SK-N-SH (cell line): ENCODE results near the gene THAP8.

ENCODE experiments used
- EP300 ChIP-seq, 2 experiments: IDR thresholded peaks; 2 replicates each; pipeline versions ENCODE4 v1.4.0 to v1.6.1; 2012; ENCODE audit warnings: borderline replicate concordance in 1 of 2, low read depth in 1 of 2, low read length in 1 of 2
- EZH2phosphoT487 ChIP-seq: fragments of 200-600 bp; sonication (generic); IDR thresholded peaks from 2 replicates; pipeline ENCODE4 v1.6.1; 2017; ENCODE audit warnings: low read depth, mixed run types, mild to moderate bottlenecking, antibody characterized with exemption, moderate library complexity, borderline replicate concordance
- JUND ChIP-seq: IDR thresholded peaks from 2 replicates; pipeline ENCODE4 v1.4.0; 2012
- MAX ChIP-seq: IDR thresholded peaks from 2 replicates; pipeline ENCODE4 v1.4.0; 2012; ENCODE audit warnings: low read depth
- MEF2A ChIP-seq: IDR thresholded peaks from 2 replicates; pipeline ENCODE4 v1.4.0; 2012; ENCODE audit warnings: low read depth, borderline replicate concordance
- POLR2AphosphoS5 ChIP-seq: IDR thresholded peaks from 2 replicates; pipeline ENCODE4 v1.6.1; 2012; ENCODE audit warnings: low read depth, low read length
- RAD21 ChIP-seq: IDR thresholded peaks from 2 replicates; pipeline ENCODE4 v1.6.1; 2012; ENCODE audit warnings: mild to moderate bottlenecking, low read length
- RCOR1 ChIP-seq: fragments of 150-350 bp; IDR thresholded peaks from 2 replicates; pipeline ENCODE4 v1.6.1; 2017; ENCODE audit warnings: antibody characterized with exemption, low read length
- TF ChIP-seq, protein P1 (sequence below): fragments of 200-600 bp; sonication (generic); IDR thresholded peaks from 2 replicates; pipeline ENCODE4 v1.6.1; 2017; ENCODE audit warnings: antibody characterized with exemption, mild to moderate bottlenecking, moderate library complexity
- TF ChIP-seq, protein P2 (sequence below): fragments of 150-350 bp; IDR thresholded peaks from 2 replicates; pipeline ENCODE4 v1.6.1; 2016; ENCODE audit warnings: mild to moderate bottlenecking, low read depth, low read length

GRCh38 chr19:36043952-36044351 lies 10.1 kb downstream of the THAP8 start:
- TF ChIP-seq MAX = no peak
- TF ChIP-seq, protein P1, sequence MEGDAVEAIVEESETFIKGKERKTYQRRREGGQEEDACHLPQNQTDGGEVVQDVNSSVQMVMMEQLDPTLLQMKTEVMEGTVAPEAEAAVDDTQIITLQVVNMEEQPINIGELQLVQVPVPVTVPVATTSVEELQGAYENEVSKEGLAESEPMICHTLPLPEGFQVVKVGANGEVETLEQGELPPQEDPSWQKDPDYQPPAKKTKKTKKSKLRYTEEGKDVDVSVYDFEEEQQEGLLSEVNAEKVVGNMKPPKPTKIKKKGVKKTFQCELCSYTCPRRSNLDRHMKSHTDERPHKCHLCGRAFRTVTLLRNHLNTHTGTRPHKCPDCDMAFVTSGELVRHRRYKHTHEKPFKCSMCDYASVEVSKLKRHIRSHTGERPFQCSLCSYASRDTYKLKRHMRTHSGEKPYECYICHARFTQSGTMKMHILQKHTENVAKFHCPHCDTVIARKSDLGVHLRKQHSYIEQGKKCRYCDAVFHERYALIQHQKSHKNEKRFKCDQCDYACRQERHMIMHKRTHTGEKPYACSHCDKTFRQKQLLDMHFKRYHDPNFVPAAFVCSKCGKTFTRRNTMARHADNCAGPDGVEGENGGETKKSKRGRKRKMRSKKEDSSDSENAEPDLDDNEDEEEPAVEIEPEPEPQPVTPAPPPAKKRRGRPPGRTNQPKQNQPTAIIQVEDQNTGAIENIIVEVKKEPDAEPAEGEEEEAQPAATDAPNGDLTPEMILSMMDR = no peak
- TF ChIP-seq, protein P2, sequence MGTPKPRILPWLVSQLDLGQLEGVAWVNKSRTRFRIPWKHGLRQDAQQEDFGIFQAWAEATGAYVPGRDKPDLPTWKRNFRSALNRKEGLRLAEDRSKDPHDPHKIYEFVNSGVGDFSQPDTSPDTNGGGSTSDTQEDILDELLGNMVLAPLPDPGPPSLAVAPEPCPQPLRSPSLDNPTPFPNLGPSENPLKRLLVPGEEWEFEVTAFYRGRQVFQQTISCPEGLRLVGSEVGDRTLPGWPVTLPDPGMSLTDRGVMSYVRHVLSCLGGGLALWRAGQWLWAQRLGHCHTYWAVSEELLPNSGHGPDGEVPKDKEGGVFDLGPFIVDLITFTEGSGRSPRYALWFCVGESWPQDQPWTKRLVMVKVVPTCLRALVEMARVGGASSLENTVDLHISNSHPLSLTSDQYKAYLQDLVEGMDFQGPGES = no peak
- no peak for TF ChIP-seq MEF2A
- TF ChIP-seq RCOR1 = no peak
- no peak for TF ChIP-seq RAD21
- no peak for TF ChIP-seq JUND
- TF ChIP-seq POLR2AphosphoS5 = no peak
- no peak for TF ChIP-seq EP300 (IDR thresholded peaks at IDR 0.05; ENCODE audit: borderline replicate concordance in 1 of 2, low read depth in 1 of 2, low read length in 1 of 2)
- TF ChIP-seq EZH2phosphoT487 = no peak
